Thyroid gland (tissue), 4 donors: Measurements from ENCODE around the gene MYH13.

Experiments used
- POLR2A ChIP-seq, 2 donors: fragments of 450-650 bp; IDR thresholded peaks; one replicate each; pipeline ENCODE4 v1.6.1; 2017; ENCODE audit warnings: antibody characterized with exemption in 2 of 2, mild to moderate bottlenecking in 2 of 2, moderate library complexity in 1 of 2
- TF ChIP-seq, protein P1 (sequence below), 6 experiments: fragments of 200-600 bp in 3 of 6; fragments of 450-650 bp in 3 of 6; sonication (generic) in 3 of 6; IDR thresholded peaks; one replicate each; pipeline ENCODE4 v1.5.1; 2016 to 2019; ENCODE audit warnings: antibody characterized with exemption in 6 of 6, mild to moderate bottlenecking in 2 of 6, inconsistent platforms in 1 of 6, moderate library complexity in 1 of 6

- TF ChIP-seq POLR2A (IDR thresholded peaks at IDR 0.05) = no peak
- TF ChIP-seq, protein P1, sequence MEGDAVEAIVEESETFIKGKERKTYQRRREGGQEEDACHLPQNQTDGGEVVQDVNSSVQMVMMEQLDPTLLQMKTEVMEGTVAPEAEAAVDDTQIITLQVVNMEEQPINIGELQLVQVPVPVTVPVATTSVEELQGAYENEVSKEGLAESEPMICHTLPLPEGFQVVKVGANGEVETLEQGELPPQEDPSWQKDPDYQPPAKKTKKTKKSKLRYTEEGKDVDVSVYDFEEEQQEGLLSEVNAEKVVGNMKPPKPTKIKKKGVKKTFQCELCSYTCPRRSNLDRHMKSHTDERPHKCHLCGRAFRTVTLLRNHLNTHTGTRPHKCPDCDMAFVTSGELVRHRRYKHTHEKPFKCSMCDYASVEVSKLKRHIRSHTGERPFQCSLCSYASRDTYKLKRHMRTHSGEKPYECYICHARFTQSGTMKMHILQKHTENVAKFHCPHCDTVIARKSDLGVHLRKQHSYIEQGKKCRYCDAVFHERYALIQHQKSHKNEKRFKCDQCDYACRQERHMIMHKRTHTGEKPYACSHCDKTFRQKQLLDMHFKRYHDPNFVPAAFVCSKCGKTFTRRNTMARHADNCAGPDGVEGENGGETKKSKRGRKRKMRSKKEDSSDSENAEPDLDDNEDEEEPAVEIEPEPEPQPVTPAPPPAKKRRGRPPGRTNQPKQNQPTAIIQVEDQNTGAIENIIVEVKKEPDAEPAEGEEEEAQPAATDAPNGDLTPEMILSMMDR (IDR thresholded peaks at IDR 0.05) = no peak
Measured at GRCh38 chr17:10276436-10276835, 96.4 kb downstream of the MYH13 start.
